GM12892 (cell line): ENCODE measurements around the gene NME8.

ENCODE experiments used
- POLR2A ChIP-seq: IDR thresholded peaks from 2 replicates; pipeline ENCODE4 v1.6.1; 2011; ENCODE audit warnings: low read depth, low read length, control low read depth
- POLR2AphosphoS5 ChIP-seq: IDR thresholded peaks from 2 replicates; pipeline ENCODE4 v1.6.1; 2011; ENCODE audit warnings: low read depth, low read length, control low read depth

DNA sequence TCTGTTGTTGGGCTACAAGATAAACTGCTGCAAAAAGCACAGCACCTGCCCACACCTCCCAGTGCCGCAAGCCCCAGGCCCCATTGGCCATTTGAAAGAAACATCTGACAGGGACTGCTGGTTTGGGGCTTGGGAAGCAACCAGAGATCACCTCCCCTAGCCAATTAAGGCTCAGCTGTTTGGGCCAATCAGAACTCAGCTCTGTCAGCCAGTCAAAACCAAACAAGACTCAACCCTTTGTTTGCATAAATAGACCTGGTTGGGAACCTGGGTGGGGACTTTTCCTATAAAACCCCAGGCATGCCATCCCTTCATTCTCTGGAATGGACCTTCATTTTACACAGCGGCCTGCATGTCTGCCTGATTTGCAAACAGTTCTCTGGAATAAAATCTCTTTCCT, 17.2 kb upstream of the NME8 start:
- TF ChIP-seq POLR2A (no peak), POLR2AphosphoS5 (no peak)
